HepG2 (cell line): ENCODE measurements around the gene FIZ1. TPM values are rescaled to one million over a fixed set of nuclear protein-coding genes. Genes with fewer than 3 reads are reported as not detected.

Source experiments
- CBX1 ChIP-seq: IDR thresholded peaks from one replicate; pipeline ENCODE4 v1.6.1; 2016; ENCODE audit warnings: antibody characterized with exemption, low read depth
- CHD4 ChIP-seq: fragments of 200-600 bp; sonication (generic); IDR thresholded peaks from 2 replicates; pipeline ENCODE4 v1.7.0; 2017; ENCODE audit warnings: mild to moderate bottlenecking, low read length, borderline replicate concordance
- DMAP1 ChIP-seq: IDR thresholded peaks from 2 replicates; pipeline ENCODE4 v1.6.1; 2016
- HDAC2 ChIP-seq: sonication (generic); formaldehyde crosslinking; IDR thresholded peaks from 2 replicates; pipeline ENCODE4 v1.4.0; 2020; ENCODE audit warnings: missing genetic modification reagents
- HNRNPUL1 ChIP-seq: fragments of 200-400 bp; formaldehyde crosslinking; IDR thresholded peaks from 2 replicates; pipeline ENCODE4 v1.6.1; 2017; ENCODE audit warnings: low read depth, mild to moderate bottlenecking, low read length, moderate library complexity
- NFE2L1 ChIP-seq: sonication (generic); formaldehyde crosslinking; IDR thresholded peaks from 2 replicates; pipeline ENCODE4 v1.4.0; 2020; ENCODE audit warnings: missing genetic modification reagents, mild to moderate bottlenecking, borderline replicate concordance
- NKX3-1 ChIP-seq: sonication (generic); formaldehyde crosslinking; IDR thresholded peaks from 2 replicates; pipeline ENCODE4 v1.5.0; 2020; ENCODE audit warnings: missing genetic modification reagents
- PHF20 ChIP-seq: sonication (generic); formaldehyde crosslinking; IDR thresholded peaks from 2 replicates; pipeline ENCODE4 v1.5.0; 2020; ENCODE audit warnings: mild to moderate bottlenecking, missing genetic modification reagents
- PPARG ChIP-seq: conservative IDR thresholded peaks from 2 replicates; pipeline ENCODE4 v1.6.1; 2016; ENCODE audit warnings: missing biosample characterization, missing genetic modification reagents
- SPEN ChIP-seq: sonication (generic); formaldehyde crosslinking; IDR thresholded peaks from 2 replicates; pipeline ENCODE4 v1.5.1; 2020; ENCODE audit warnings: low read depth, mild to moderate bottlenecking, missing genetic modification reagents
- SRSF9 ChIP-seq: fragments of 200-400 bp; formaldehyde crosslinking; IDR thresholded peaks from 2 replicates; pipeline ENCODE4 v1.6.1; 2018; ENCODE audit warnings: borderline replicate concordance, mild to moderate bottlenecking, low read depth, low read length; ENCODE audit not compliant: insufficient read depth, poor library complexity, severe bottlenecking
- YY1 ChIP-seq: IDR thresholded peaks from 2 replicates; pipeline ENCODE4 v1.6.1; 2011; ENCODE audit warnings: low read length, low read depth, moderate library complexity, mild to moderate bottlenecking; ENCODE audit not compliant: insufficient read depth, insufficient replicate concordance
- ZBTB7B ChIP-seq: sonication (generic); formaldehyde crosslinking; IDR thresholded peaks from 2 replicates; pipeline ENCODE4 v1.4.0; 2020; ENCODE audit warnings: missing genetic modification reagents
- ZBTB8A ChIP-seq: sonication (generic); formaldehyde crosslinking; IDR thresholded peaks from 2 replicates; pipeline ENCODE4 v1.4.0; 2020; ENCODE audit warnings: mild to moderate bottlenecking, low read depth, missing genetic modification reagents, borderline replicate concordance
- ZFP90 ChIP-seq: sonication (generic); formaldehyde crosslinking; IDR thresholded peaks from 2 replicates; pipeline ENCODE4 v1.8.0; 2022; ENCODE audit warnings: missing genetic modification reagents, mild to moderate bottlenecking, inconsistent platforms, borderline replicate concordance
- ZNF136 ChIP-seq: sonication (generic); formaldehyde crosslinking; IDR thresholded peaks from 2 replicates; pipeline ENCODE4 v1.8.1; 2022; ENCODE audit warnings: low read depth, mild to moderate bottlenecking, moderate library complexity, missing genetic modification reagents
- ZNF317 ChIP-seq: sonication (generic); formaldehyde crosslinking; IDR thresholded peaks from 2 replicates; pipeline ENCODE4 v1.5.0; 2020; ENCODE audit warnings: mild to moderate bottlenecking, missing genetic modification reagents
- ZNF326 ChIP-seq: sonication (generic); formaldehyde crosslinking; IDR thresholded peaks from 2 replicates; pipeline ENCODE4 v1.4.0; 2020; ENCODE audit warnings: missing genetic modification reagents, borderline replicate concordance
- ZNF331 ChIP-seq: sonication (generic); formaldehyde crosslinking; IDR thresholded peaks from 2 replicates; pipeline ENCODE4 v1.4.0; 2020; ENCODE audit warnings: missing genetic modification reagents
- ZNF335 ChIP-seq: sonication (generic); formaldehyde crosslinking; IDR thresholded peaks from 2 replicates; pipeline ENCODE4 v1.4.0; 2020; ENCODE audit warnings: missing genetic modification reagents
- ZNF367 ChIP-seq: sonication (generic); formaldehyde crosslinking; IDR thresholded peaks from 2 replicates; pipeline ENCODE4 v1.4.0; 2020; ENCODE audit warnings: missing genetic modification reagents, borderline replicate concordance
- ZNF605 ChIP-seq: sonication (generic); formaldehyde crosslinking; IDR thresholded peaks from 2 replicates; pipeline ENCODE4 v1.8.0; 2022; ENCODE audit warnings: mild to moderate bottlenecking, missing genetic modification reagents
- ZSCAN12 ChIP-seq: sonication (generic); formaldehyde crosslinking; IDR thresholded peaks from 2 replicates; pipeline ENCODE4 v1.9.0; 2021; ENCODE audit warnings: mild to moderate bottlenecking, missing genetic modification reagents
- polyA plus RNA-seq, 8 experiments: library from polyadenylated mRNA; depleted of rRNA in 3 of 8; stranded (reverse) in 7 of 8; unstranded in 1 of 8; fragments of >200 nt; fragmentation: Illumina TruSeq in 4 of 8; extraction: Trizol in 4 of 8; gene quantifications; 2 replicates each; pipeline versions ENCODE4 v1.2.1 to v1.2.3, GENCODE V29; 2011 to 2016; ENCODE audit warnings: low read depth in 4 of 8, missing spikeins in 1 of 8, mixed read lengths in 1 of 8; ENCODE audit not compliant: insufficient read depth in 1 of 8
- total RNA-seq, 5 experiments: library from RNA; depleted of rRNA; stranded (reverse); fragments of >200 nt; fragmentation: Illumina TruSeq; extraction: Trizol; gene quantifications; 2 replicates each; pipeline ENCODE4 v1.2.3, GENCODE V29; 2016; ENCODE audit warnings: low read depth in 1 of 5
- TF ChIP-seq, protein P1 (sequence below): sonication (generic); formaldehyde crosslinking; IDR thresholded peaks from 2 replicates; pipeline ENCODE4 v1.4.0; 2020; ENCODE audit warnings: missing genetic modification reagents, mild to moderate bottlenecking, borderline replicate concordance
- TF ChIP-seq, protein P2 (sequence below), 2 experiments: sonication (generic) in 1 of 2; formaldehyde crosslinking in 1 of 2; IDR thresholded peaks; 2 replicates each; pipeline versions ENCODE4 v1.5.1 to v1.6.1; 2011 to 2020; ENCODE audit warnings: borderline replicate concordance in 1 of 2, low read depth in 1 of 2, low read length in 1 of 2, mild to moderate bottlenecking in 1 of 2, missing genetic modification reagents in 1 of 2, moderate library complexity in 1 of 2
- TF ChIP-seq, protein P3 (sequence below): sonication (generic); formaldehyde crosslinking; IDR thresholded peaks from 2 replicates; pipeline ENCODE4 v1.8.1; 2023; ENCODE audit warnings: mild to moderate bottlenecking, missing genetic modification reagents

Gene FIZ1
- total and polyA plus RNA-seq, 2 of the 13 experiments (the other 11 are each of a cell fraction or from before 2014, with no cell fraction given) = 3.6 to 5.9 TPM

- TF ChIP-seq NKX3-1 = no peak
- no peak for TF ChIP-seq ZFP90 (CRISPR knock-in tag)
- TF ChIP-seq ZBTB8A (CRISPR knock-in tag) = no peak
- no peak for TF ChIP-seq ZSCAN12 (CRISPR knock-in tag)
- TF ChIP-seq HDAC2 (CRISPR knock-in tag) = 0 out of 2 replicates have a peak, but pooled peaks have one; percentile 17
- no peak for TF ChIP-seq ZBTB7B (CRISPR knock-in tag)
- no peak for TF ChIP-seq NFE2L1
- no peak for TF ChIP-seq YY1
- TF ChIP-seq, protein P1, sequence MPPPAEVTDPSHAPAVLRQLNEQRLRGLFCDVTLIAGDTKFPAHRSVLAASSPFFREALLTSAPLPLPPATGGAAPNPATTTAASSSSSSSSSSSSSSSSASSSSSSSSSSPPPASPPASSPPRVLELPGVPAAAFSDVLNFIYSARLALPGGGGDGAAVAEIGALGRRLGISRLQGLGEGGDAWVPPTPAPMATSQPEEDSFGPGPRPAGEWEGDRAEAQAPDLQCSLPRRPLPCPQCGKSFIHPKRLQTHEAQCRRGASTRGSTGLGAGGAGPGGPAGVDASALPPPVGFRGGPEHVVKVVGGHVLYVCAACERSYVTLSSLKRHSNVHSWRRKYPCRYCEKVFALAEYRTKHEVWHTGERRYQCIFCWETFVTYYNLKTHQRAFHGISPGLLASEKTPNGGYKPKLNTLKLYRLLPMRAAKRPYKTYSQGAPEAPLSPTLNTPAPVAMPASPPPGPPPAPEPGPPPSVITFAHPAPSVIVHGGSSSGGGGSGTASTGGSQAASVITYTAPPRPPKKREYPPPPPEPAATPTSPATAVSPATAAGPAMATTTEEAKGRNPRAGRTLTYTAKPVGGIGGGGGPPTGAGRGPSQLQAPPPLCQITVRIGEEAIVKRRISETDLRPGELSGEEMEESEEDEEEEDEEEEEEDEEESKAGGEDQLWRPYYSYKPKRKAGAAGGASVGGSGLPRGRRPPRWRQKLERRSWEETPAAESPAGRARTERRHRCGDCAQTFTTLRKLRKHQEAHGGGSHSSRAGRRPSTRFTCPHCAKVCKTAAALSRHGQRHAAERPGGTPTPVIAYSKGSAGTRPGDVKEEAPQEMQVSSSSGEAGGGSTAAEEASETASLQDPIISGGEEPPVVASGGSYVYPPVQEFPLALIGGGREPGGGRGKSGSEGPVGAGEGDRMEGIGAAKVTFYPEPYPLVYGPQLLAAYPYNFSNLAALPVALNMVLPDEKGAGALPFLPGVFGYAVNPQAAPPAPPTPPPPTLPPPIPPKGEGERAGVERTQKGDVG (CRISPR knock-in tag) = no peak
- TF ChIP-seq, protein P2, sequence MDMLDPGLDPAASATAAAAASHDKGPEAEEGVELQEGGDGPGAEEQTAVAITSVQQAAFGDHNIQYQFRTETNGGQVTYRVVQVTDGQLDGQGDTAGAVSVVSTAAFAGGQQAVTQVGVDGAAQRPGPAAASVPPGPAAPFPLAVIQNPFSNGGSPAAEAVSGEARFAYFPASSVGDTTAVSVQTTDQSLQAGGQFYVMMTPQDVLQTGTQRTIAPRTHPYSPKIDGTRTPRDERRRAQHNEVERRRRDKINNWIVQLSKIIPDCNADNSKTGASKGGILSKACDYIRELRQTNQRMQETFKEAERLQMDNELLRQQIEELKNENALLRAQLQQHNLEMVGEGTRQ (IDR thresholded peaks at IDR 0.05; ENCODE audit: low read depth, low read length) = no peak
- TF ChIP-seq, protein P2 (CRISPR knock-in tag; IDR thresholded peaks at IDR 0.05; ENCODE audit: borderline replicate concordance) = no peak
- 0 out of 2 replicates have a peak, but pooled peaks have one; percentile 13 for TF ChIP-seq ZNF335 (CRISPR knock-in tag)
- TF ChIP-seq CHD4 = 0 out of 2 replicates have a peak, but pooled peaks have one; percentile 7
- no peak for TF ChIP-seq DMAP1 (CRISPR knock-in tag)
- no peak for TF ChIP-seq ZNF136 (CRISPR knock-in tag)
- TF ChIP-seq SPEN (CRISPR knock-in tag) = no peak
- TF ChIP-seq, protein P3, sequence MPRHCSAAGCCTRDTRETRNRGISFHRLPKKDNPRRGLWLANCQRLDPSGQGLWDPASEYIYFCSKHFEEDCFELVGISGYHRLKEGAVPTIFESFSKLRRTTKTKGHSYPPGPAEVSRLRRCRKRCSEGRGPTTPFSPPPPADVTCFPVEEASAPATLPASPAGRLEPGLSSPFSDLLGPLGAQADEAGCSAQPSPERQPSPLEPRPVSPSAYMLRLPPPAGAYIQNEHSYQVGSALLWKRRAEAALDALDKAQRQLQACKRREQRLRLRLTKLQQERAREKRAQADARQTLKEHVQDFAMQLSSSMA (CRISPR knock-in tag) = no peak
- 0 out of 2 replicates have a peak, but pooled peaks have one; percentile 36 for TF ChIP-seq PHF20 (CRISPR knock-in tag)
- TF ChIP-seq ZNF367 (CRISPR knock-in tag) = no peak
- TF ChIP-seq PPARG (CRISPR knock-in tag) = no peak
- TF ChIP-seq ZNF326 (CRISPR knock-in tag) = no peak
- TF ChIP-seq ZNF331 = no peak
- no peak for TF ChIP-seq SRSF9
- TF ChIP-seq ZNF605 (CRISPR knock-in tag) = peak; percentile 15; the same call in 1 of the 2 replicates
- no peak for TF ChIP-seq CBX1
- no peak for TF ChIP-seq HNRNPUL1
- no peak for TF ChIP-seq ZNF317 (CRISPR knock-in tag)
Observed at GRCh38 chr19:55600662-55601028, 1.3 kb upstream of the FIZ1 start (continued).
